Activated effector memory CD4-positive, alpha-beta T cell treated with Interleukin-2 at 50 U/mL for 16 hours (primary cell): ENCODE measurements around the gene GSTM3.
"Not testable (repeated sequence)": the region's sequence is repeated elsewhere in the genome, so short reads cannot be mapped to it uniquely, and the experiment has no call there.

Experiments
- DNase-seq: peaks from one replicate; pipeline ENCODE4 v3.0.0-alpha.2; 2020

The GSTM3 gene

GRCh38 chr1:109761227-109762038, 20.6 kb upstream of the GSTM3 start:
- DNase-seq: no peak

DNA sequence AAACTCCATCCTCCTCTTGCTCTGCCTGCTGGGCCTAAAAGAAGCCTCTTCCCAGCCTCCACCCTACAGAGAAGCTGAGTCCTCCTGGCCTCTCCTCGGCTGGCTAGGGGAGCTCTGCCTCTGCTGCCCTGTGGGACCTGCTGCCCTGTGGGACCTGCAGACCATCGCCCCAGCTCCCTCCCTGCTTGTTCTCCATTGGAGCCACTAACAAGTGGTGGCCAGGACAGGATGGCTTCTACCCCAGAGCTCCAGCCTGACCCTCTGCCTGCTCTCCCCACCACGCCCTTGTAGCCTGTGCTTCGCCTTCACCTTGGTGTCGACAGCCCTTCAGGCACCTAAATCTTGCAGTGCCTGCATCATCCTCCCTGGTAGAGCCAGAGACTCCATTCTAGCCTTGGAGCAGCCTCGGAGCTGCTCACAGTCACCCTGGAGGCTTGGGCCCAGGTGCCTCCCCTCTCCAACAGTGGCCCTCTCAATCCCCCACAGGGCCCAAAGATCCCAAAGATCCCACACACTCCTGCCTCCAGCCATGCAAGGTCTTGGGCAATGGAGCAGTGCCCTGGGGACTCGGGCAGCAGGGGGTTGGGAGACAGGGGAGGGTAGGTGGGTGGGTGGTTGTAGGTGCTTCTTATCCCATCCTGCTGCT, 19.9 kb upstream of the GSTM3 start:
- no peak for DNase-seq

DNA sequence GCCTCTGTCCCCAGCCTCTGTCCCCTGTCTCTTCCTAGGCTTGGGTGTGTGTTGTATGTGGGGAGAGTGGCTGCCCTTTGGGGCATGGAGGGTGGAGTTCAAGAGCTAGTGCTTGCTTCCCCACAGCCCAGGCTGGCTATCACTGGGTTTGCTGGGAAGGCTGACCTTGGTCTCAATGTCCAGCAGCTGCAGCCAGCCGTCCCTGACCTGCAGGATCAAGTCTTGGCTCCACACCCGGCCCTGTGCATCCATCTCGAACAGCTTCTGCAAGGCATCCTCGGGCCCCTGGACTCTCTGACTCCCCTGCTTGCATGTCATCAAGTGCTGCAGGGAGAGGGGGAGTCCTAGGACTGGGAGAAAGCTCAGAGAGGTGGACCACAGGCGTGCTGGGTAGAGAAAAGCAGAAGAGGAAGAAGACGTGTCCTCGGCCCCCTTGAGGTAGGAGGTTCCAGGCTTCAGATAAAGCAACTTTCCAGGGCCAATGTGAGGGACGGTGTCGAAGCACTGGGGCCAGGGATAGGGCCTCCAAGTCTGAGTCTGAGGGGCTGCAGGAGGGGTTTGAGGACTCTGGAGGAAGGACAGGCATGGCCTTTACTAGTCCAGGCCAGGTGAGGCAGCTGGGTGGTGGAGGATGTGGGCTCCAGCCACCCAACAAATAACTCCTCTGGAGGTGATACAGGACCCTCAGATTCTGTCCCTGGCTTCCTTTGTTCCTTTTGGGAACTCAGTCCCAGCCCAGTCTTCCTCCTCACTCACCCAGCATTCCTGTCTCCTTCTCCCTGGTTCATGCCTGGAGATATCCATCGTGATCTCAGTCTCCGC, 18.9 kb upstream of the GSTM3 start:
- no peak for DNase-seq

- DNase-seq: no peak
Observed at GRCh38 chr1:109757936-109758786, 17.3 kb upstream of the GSTM3 start.

DNA sequence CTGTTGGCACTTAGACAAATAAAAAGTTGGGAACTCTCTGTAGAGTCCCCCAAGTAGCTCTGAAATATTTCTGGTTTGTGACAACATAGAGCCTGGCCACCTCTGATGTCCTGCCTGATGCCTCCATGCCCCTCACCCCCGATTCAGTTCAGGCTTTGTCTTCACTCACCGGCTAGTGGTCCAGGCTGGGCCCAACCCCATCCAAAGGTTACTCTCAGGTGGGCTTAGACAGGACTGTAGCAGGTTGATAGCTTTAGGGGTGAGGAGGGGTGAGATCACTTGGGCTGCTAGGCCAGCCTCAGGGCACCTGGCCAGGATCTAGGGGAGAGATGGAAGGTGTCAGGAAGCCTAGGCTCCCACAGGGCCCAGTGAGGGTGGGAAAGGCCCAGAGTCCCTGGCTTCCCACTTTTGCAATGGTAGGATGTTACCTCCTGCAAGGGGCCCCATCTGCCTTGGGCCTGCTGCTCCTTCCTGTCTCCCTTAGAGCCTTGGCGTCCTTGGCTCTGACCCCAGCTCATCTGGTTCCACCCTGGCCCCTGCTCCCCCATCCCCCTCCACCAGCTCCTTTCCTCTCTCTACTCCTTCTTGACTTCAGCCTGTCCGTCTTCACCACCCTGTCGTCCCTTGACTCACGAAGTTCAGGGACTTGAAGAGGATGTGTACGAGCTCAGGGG, 16.1 kb upstream of the GSTM3 start:
- DNase-seq: no peak

DNA sequence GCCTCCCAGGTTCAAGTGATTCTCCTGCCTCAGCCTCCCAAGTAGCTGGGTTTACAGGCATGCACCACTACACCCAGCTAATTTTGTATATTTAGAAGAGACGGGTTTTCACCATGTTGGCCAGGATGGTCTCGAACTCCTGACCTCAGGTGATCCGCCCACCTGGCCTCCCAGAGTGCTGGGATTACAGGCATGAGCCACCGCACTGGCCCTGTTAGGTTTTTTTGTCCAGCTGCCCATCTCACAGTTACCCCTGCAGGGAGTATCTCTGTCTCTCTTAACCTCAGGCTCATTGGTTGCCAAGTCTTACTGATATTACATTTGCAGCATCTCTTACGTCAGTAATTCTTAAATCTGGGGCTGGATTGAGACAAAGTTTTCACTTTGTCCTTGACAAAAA, 15.5 kb upstream of the GSTM3 start:
- not testable (repeated sequence) for DNase-seq

DNA sequence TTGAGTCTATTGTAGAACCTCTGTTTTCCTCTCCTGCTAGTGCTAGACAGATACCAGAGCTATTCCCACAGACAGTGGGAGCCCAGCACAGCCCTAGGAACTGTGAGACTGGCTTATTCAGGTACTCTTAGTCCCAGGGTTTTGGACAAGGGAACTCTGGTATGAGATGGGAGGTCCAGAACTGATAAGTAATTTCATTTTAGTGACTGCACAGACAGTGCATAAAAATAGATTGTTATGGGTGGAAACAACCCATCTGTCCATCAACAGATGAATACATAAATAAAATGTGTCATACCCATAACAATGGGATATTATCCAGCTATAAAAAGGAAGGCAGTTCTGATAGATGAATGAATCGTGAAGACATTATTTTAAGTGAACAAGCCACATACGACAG, 13.9 kb upstream of the GSTM3 start:
- DNase-seq: no peak

GRCh38 chr1:109751531-109752260, 10.9 kb upstream of the GSTM3 start:
- DNase-seq: no peak

DNA sequence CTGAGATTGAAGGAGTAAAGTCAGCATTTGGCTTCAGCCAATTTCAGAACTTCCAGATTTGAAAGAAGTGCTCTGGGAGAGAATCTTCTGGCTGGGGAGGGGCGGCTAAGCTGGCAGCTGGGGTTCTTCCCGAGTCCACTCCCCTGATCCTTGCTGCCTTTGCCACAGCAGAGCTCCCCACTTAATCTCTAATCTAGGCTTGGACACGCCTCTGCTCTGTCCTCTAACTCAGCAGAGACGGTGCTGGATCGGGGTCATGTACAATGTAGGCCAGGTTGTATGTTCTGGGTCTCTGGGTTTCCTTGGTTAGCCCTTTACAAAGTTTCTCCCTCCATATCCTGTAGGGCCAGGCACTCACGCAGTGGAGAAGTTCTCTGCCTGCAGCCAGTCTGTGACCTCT, 10.1 kb upstream of the GSTM3 start:
- no peak for DNase-seq

- DNase-seq: no peak
Observed at GRCh38 chr1:109750241-109750882, 9.5 kb upstream of the GSTM3 start.

DNA sequence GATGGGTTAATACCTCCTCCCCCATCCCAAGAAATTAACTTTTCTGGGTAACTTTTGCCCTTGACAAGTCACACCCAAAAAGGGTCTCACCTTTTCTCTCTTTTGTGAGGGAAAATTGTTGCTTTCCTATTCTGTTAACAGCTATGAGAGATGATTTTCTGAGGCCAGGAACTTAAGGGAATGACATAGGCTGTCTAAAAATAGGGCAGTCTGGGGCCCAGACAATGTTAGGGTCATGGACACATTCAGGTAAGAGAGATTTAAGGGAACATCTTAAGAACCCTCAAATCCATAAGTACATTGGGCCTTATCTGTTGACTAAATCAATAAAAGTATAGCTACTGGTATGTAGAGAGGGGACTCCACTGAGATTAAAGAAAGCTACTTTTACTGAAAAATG, 8.4 kb upstream of the GSTM3 start:
- no peak for DNase-seq

DNA sequence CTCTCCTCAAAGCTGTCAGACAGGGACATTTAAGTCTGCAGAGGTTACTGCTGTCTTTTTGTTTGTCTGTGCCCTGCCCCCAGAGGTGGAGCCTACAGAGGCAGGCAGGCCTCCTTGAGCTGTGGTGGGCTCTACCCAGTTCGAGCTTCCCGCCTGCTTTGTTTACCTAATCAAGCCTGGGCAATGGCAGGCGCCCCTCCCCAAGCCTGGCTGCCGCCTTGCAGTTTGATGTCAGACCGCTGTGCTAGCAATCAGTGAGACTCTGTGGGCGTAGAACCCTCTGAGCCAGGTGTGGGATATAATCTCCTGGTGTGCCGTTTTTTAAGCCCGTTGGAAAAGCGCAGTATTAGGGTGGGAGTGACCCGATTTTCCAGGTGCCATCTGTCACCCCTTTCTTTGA, 7.5 kb upstream of the GSTM3 start:
- DNase-seq: not testable (repeated sequence)

GRCh38 chr1:109739738-109740614, 862 bp downstream of the GSTM3 start:
- DNase-seq: peak; percentile 70

GRCh38 chr1:109733236-109733870, 7.5 kb downstream of the GSTM3 start:
- DNase-seq: no peak

- no peak for DNase-seq
Observed at GRCh38 chr1:109732390-109732881, 8.4 kb downstream of the GSTM3 start.

GRCh38 chr1:109730666-109731065, 10.2 kb downstream of the GSTM3 start:
- DNase-seq: no peak

GRCh38 chr1:109728870-109729269, 12.0 kb downstream of the GSTM3 start:
- no peak for DNase-seq

- no peak for DNase-seq
Observed at GRCh38 chr1:109726728-109727373, 14.0 kb downstream of the GSTM3 start.

- no peak for DNase-seq
Observed at GRCh38 chr1:109726007-109726406, 14.8 kb downstream of the GSTM3 start.
